Left lung (tissue), 10 donors: ENCODE measurements around the gene KCTD11. TPM values are rescaled to one million over a fixed set of nuclear protein-coding genes. Genes with fewer than 3 reads are reported as not detected.

Experiments
- ATAC-seq: fragments of 200-7000 bp; cut with Tn5 transposase; one replicate; pipeline ENCODE4 v1.9.1; 2020; ENCODE audit warnings: moderate library complexity
- DNase-seq, 4 donors: peaks; one replicate each; pipeline ENCODE4 v3.0.0-alpha.2; 2013 to 2020
- H3K27ac ChIP-seq, 2 donors: fragments of 200-600 bp; sonication (generic) in 1 of 2; one replicate each; pipeline versions ENCODE4 v1.5.0 to v1.8.0; 2020 to 2021
- H3K27me3 ChIP-seq, 2 donors: fragments of 200-600 bp; sonication (generic) in 1 of 2; one replicate each; pipeline versions ENCODE4 v1.5.0 to v1.8.0; 2020 to 2021
- H3K36me3 ChIP-seq, 2 donors: fragments of 200-600 bp; sonication (generic) in 1 of 2; one replicate each; pipeline versions ENCODE4 v1.5.0 to v1.8.0; 2020 to 2021
- H3K4me1 ChIP-seq, 2 donors: fragments of 200-600 bp; one replicate each; pipeline ENCODE4 v1.8.0; 2021
- H3K4me3 ChIP-seq, 2 donors: fragments of 200-600 bp; sonication (generic) in 1 of 2; one replicate each; pipeline versions ENCODE4 v1.5.0 to v1.8.0; 2020 to 2021; ENCODE audit warnings: mild to moderate bottlenecking in 1 of 2
- H3K9me3 ChIP-seq, 2 donors: fragments of 200-600 bp; sonication (generic) in 1 of 2; one replicate each; pipeline versions ENCODE4 v1.5.0 to v1.8.0; 2020 to 2021
- CTCF ChIP-seq, 2 donors: fragments of 200-600 bp; sonication (generic) in 1 of 2; IDR thresholded peaks; one replicate each; pipeline versions ENCODE4 v1.5.0 to v1.8.0; 2021; ENCODE audit warnings: antibody characterized with exemption in 2 of 2
- intact Hi-C, 2 donors: fragments of 100-400 bp; cut with DNase I; formaldehyde crosslinking; loops; one replicate each; pipeline versions ENCODE4 v1.11.2 to v1.14.2; 2022
- polyA plus RNA-seq, 6 donors: library from polyadenylated mRNA; unstranded; fragments of 120-200 nt; gene quantifications; one replicate each; pipeline ENCODE4 v1.2.1, GENCODE V29; 2013; ENCODE audit not compliant: insufficient read length in 6 of 6
- total RNA-seq, 2 donors: library from RNA; stranded (reverse); fragmentation: NEBNext Ultra II Directional; extraction: Animal tissue kit (Norgen Biotek cat#: 25700); gene quantifications; one replicate each; pipeline ENCODE4 v1.2.1, GENCODE V29; 2021
- donor health status: DM: no; HTN: yes; CAD: no.
- donor health status: DM: no; HTN: no; CAD: no.

The KCTD11 gene
- total and polyA plus RNA-seq, 8 donors, result 8.3 to 13.1 (median 10.3) TPM

GRCh38 chr17:7322520-7323194, 29.3 kb upstream of the KCTD11 start:
- Histone ChIP-seq H3K9me3 (no peaks in the 10 kb centered on the region), H3K36me3 (peaks cover 0 to 91% of the 10 kb centered on the region in 2 donors), H3K27ac (no peak overlapping the region), H3K4me1 (peaks cover 0 to 1% of the 10 kb centered on the region in 2 donors), H3K4me3 (no peak overlapping the region), H3K27me3 (no peaks in the 10 kb centered on the region)
- no peak for TF ChIP-seq CTCF (IDR thresholded peaks at IDR 0.05)
- DNase-seq, result no peak
- ATAC-seq, result no peak
- intact Hi-C loops, result no loop called here

GRCh38 chr17:7323731-7324437, 28.1 kb upstream of the KCTD11 start:
- Histone ChIP-seq H3K4me3 (no peak overlapping the region), H3K27ac (no peak overlapping the region), H3K36me3 (peaks cover 0 to 79% of the 10 kb centered on the region in 2 donors), H3K27me3 (no peaks in the 10 kb centered on the region), H3K9me3 (no peaks in the 10 kb centered on the region), H3K4me1 (peaks cover 0 to 14% of the 10 kb centered on the region in 2 donors)
- intact Hi-C loops, result no loop called here
- peak in 2 of 4 donors; percentile 55 to 91 for DNase-seq
- ATAC-seq, result peak; percentile 26
- peak; percentile 57 to 87 for TF ChIP-seq CTCF (IDR thresholded peaks at IDR 0.05)

GRCh38 chr17:7324438-7324779, 27.6 kb upstream of the KCTD11 start:
- no peak overlapping the region for H3K4me3 ChIP-seq
- peaks cover 0 to 14% of the 10 kb centered on the region in 2 donors for H3K4me1 ChIP-seq
- H3K27me3 ChIP-seq, result no peaks in the 10 kb centered on the region
- peaks cover 0 to 73% of the 10 kb centered on the region in 2 donors for H3K36me3 ChIP-seq
- ATAC-seq, result no peak
- intact Hi-C loops, result no loop called here
- TF ChIP-seq CTCF (IDR thresholded peaks at IDR 0.05), result peak in 1 of 2 donors; percentile 15
- no peaks in the 10 kb centered on the region for H3K9me3 ChIP-seq
- DNase-seq, result no peak
- no peak overlapping the region for H3K27ac ChIP-seq

DNA sequence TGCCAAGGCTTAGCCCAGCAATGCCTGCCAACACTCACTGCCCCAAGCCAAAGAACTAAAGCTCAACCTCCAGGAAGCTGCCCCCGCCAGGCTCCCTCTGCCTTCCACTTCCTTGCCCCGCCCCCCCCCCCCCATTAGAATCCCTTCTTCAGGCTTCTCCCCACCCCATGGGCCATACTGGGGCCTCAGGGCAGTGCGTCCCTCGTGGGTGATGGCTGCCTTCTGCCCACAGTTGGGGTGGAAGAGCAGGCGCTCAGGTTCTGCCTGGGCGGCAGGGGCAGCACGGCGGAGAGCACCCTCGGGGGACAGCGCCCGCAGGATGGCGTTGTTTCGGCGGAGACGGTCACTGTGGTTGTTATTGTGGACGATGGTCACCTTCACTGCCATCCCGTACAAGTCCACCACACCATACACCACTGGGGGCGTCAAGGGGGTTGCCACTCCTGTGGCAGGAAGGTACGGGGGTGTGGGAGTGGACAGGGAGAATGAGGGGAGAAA, 26.9 kb upstream of the KCTD11 start:
- H3K4me3 ChIP-seq, result no peak overlapping the region
- no peaks in the 10 kb centered on the region for H3K27me3 ChIP-seq
- ATAC-seq (no peak), DNase-seq (no peak)
- H3K36me3 ChIP-seq, result peaks cover 0 to 68% of the 10 kb centered on the region in 2 donors
- no peak overlapping the region for H3K27ac ChIP-seq
- peaks cover 0 to 14% of the 10 kb centered on the region in 2 donors for H3K4me1 ChIP-seq
- intact Hi-C loops, result no loop called here
- H3K9me3 ChIP-seq, result no peaks in the 10 kb centered on the region
- no peak for TF ChIP-seq CTCF (IDR thresholded peaks at IDR 0.05)

DNA sequence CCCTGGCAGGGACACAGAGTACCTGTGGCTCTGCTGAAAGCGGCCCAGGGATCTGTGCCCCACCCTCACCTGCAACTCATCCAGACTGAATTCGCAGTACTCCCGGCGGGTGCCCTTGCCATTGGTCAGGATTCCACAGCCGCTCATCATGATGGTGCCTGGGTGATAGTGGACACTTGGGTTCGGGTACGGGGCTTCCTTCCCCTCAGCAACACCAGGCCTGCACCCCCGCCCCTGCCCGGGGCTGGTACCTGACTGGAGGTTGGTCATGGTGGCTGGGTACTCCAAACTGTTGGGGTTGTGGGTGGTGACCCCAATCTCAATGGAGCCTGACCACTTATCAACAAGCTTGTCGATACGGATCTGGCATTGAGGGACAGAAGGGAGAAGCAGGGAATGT, 25.8 kb upstream of the KCTD11 start:
- intact Hi-C loops, result no loop called here
- no peak overlapping the region for H3K27ac ChIP-seq
- peaks cover 3 to 23% of the 10 kb centered on the region in 2 donors for H3K4me1 ChIP-seq
- H3K36me3 ChIP-seq, result peaks cover 0 to 56% of the 10 kb centered on the region in 2 donors
- H3K4me3 ChIP-seq, result no peak overlapping the region
- no peak for TF ChIP-seq CTCF (IDR thresholded peaks at IDR 0.05)
- H3K9me3 ChIP-seq, result no peaks in the 10 kb centered on the region
- ATAC-seq (no peak), DNase-seq (no peak)
- no peaks in the 10 kb centered on the region for H3K27me3 ChIP-seq
